Astrocyte of the spinal cord (primary cell): Measurements from ENCODE around the gene DLST.

Experiments
- DNase-seq: peaks from one replicate; pipeline ENCODE4 v3.0.0; 2011; ENCODE audit warnings: low read depth, low spot score
- H3K4me3 ChIP-seq: 2 replicates; pipeline ENCODE4 v1.5.1; 2011; ENCODE audit warnings: low read depth, mild to moderate bottlenecking, low read length, moderate library complexity
- CTCF ChIP-seq: IDR thresholded peaks from 2 replicates; pipeline ENCODE4 v1.5.1; 2012; ENCODE audit warnings: low read depth, mild to moderate bottlenecking, low read length, inconsistent platforms
- in situ Hi-C: cut with HindIII; loops from 2 replicates; pipeline ENCODE4 v1.10.0; 2017; ENCODE audit warnings: low sequenced_read_pairs

The DLST gene

GRCh38 chr14:74859757-74860552, 21.8 kb upstream of the DLST start:
- no peak for DNase-seq
- H3K4me3 ChIP-seq: no peak overlapping the region
- TF ChIP-seq CTCF: no peak
- in situ Hi-C loops: no loop called here

GRCh38 chr14:74860899-74861733, 20.6 kb upstream of the DLST start:
- peak; percentile 79 for DNase-seq
- H3K4me3 ChIP-seq: no peak overlapping the region
- in situ Hi-C loops: no loop called here
- peak; percentile 82 for TF ChIP-seq CTCF

GRCh38 chr14:74861734-74862090, 20.0 kb upstream of the DLST start:
- no peak for DNase-seq
- no peak for TF ChIP-seq CTCF
- in situ Hi-C loops: no loop called here
- no peak overlapping the region for H3K4me3 ChIP-seq

GRCh38 chr14:74863274-74863673, 18.4 kb upstream of the DLST start:
- in situ Hi-C loops: no loop called here

GRCh38 chr14:74864198-74864597, 17.5 kb upstream of the DLST start:
- in situ Hi-C loops: no loop called here
- no peak overlapping the region for H3K4me3 ChIP-seq
- no peak for DNase-seq
- no peak for TF ChIP-seq CTCF

More at GRCh38 chr14:74863274-74863673, 18.4 kb upstream of the DLST start:
- no peak for DNase-seq
- TF ChIP-seq CTCF: no peak
- no peak overlapping the region for H3K4me3 ChIP-seq

GRCh38 chr14:74865156-74865555, 16.6 kb upstream of the DLST start:
- in situ Hi-C loops: no loop called here

More at GRCh38 chr14:74865156-74865555, 16.6 kb upstream of the DLST start:
- peak; percentile 29 for DNase-seq
- no peak for TF ChIP-seq CTCF
- H3K4me3 ChIP-seq: no peak overlapping the region
